ENCODE data around the gene PDGFRB. TPM values are rescaled to one million over a fixed set of nuclear protein-coding genes. Genes with fewer than 3 reads are reported as not detected.

PDGFRB gene
- total RNA-seq, 2 experiments from 2014 or later, result 0.23 to 3.0 TPM

GRCh38 chr5:150070821-150071220, 84.8 kb downstream of the PDGFRB start:
- Histone ChIP-seq H4K20me1 (ENCODE audit: insufficient read depth, low read length) (no peaks in the 10 kb centered on the region), H3K27ac (ENCODE audit: low read depth, low read length, poor library complexity, severe bottlenecking) (no peak overlapping the region), H3K4me1 (ENCODE audit: insufficient read depth, low read length, poor library complexity, severe bottlenecking) (no peaks in the 10 kb centered on the region), H2AFZ (ENCODE audit: low read length) (no peak overlapping the region), H3K4me2 (ENCODE audit: low read length) (no peak overlapping the region), H3K79me2 (ENCODE audit: insufficient read depth, low read depth, low read length) (no peaks in the 10 kb centered on the region), H3K4me3 (ENCODE audit: low read depth, low read length, poor library complexity, severe bottlenecking) (no peak overlapping the region), H3K36me3 (ENCODE audit: insufficient read depth, low read length) (no peaks in the 10 kb centered on the region), H3K9me3 (ENCODE audit: low read length) (no peaks in the 10 kb centered on the region), H3K9me2 (ENCODE audit: insufficient read depth, low read length) (no peaks in the 10 kb centered on the region)
- no TSS peak for BruUV-seq (replicated peaks)
- CTCF ChIA-PET (ENCODE audit: unreplicated experiment), result no interaction called here
- DNase-seq (ENCODE audit: low spot score), result no peak
- TF ChIP-seq CTCF (conservative IDR thresholded peaks at IDR 0.05; ENCODE audit: low read length), result no peak
- no peak for TF ChIP-seq EZH2phosphoT487 (IDR thresholded peaks at IDR 0.05; ENCODE audit: borderline replicate concordance, low read depth, low read length)
- POLR2A ChIA-PET, result no interaction called here
- intact Hi-C loops (cut with micrococcal nuclease; ENCODE audit: unreplicated experiment), result no loop called here

GRCh38 chr5:150069672-150070627, 85.7 kb downstream of the PDGFRB start:
- H3K4me1 ChIP-seq (ENCODE audit: insufficient read depth, low read length, poor library complexity, severe bottlenecking), result no peaks in the 10 kb centered on the region
- H3K4me2 ChIP-seq (ENCODE audit: low read length), result no peak overlapping the region
- intact Hi-C loops (cut with micrococcal nuclease; ENCODE audit: unreplicated experiment), result no loop called here
- BruUV-seq (replicated peaks), result no TSS peak
- no peaks in the 10 kb centered on the region for H3K79me2 ChIP-seq (ENCODE audit: insufficient read depth, low read depth, low read length)
- H3K4me3 ChIP-seq (ENCODE audit: low read depth, low read length, poor library complexity, severe bottlenecking), result no peak overlapping the region
- no peak overlapping the region for H3K27ac ChIP-seq (ENCODE audit: low read depth, low read length, poor library complexity, severe bottlenecking)
- H2AFZ ChIP-seq (ENCODE audit: low read length), result no peak overlapping the region
- no peak for DNase-seq (ENCODE audit: low spot score)
- no peaks in the 10 kb centered on the region for H3K9me3 ChIP-seq (ENCODE audit: low read length)
- H3K9me2 ChIP-seq (ENCODE audit: insufficient read depth, low read length), result no peaks in the 10 kb centered on the region
- TF ChIP-seq EZH2phosphoT487 (IDR thresholded peaks at IDR 0.05; ENCODE audit: borderline replicate concordance, low read depth, low read length) (no peak), CTCF (conservative IDR thresholded peaks at IDR 0.05; ENCODE audit: low read length) (no peak)
- CTCF ChIA-PET (ENCODE audit: unreplicated experiment), result no interaction called here
- POLR2A ChIA-PET, result no interaction called here
- H3K36me3 ChIP-seq (ENCODE audit: insufficient read depth, low read length), result no peaks in the 10 kb centered on the region
- no peaks in the 10 kb centered on the region for H4K20me1 ChIP-seq (ENCODE audit: insufficient read depth, low read length)
